Naive B cell (primary cell): ENCODE measurements around the gene CNTN2. TPM values are rescaled to one million over a fixed set of nuclear protein-coding genes. Genes with fewer than 3 reads are reported as not detected.

Source experiments
- ATAC-seq, 2 donors: fragments of 150-1000 bp; cut with Tn5 transposase; 2 replicates each; pipeline ENCODE4 v1.10.0; 2021; ENCODE audit warnings: low read depth in 2 of 2, mild to moderate bottlenecking in 2 of 2, moderate library complexity in 2 of 2
- DNase-seq: peaks from one replicate; pipeline ENCODE4 v3.0.0; 2022
- H3K27ac Mint-ChIP-seq, 6 donors: one replicate each; pipeline ENCODE4 v1.8.0; 2020 to 2022; ENCODE audit warnings: mild to moderate bottlenecking in 6 of 6, mixed read lengths in 6 of 6, moderate library complexity in 5 of 6, inconsistent platforms in 2 of 6
- H3K27me3 Mint-ChIP-seq, 3 donors: one replicate each; pipeline ENCODE4 v1.8.0; 2021 to 2022; ENCODE audit warnings: mixed read lengths in 3 of 3, mild to moderate bottlenecking in 1 of 3
- H3K36me3 Mint-ChIP-seq, 2 donors: one replicate each; pipeline ENCODE4 v1.8.0; 2020 to 2022; ENCODE audit warnings: mixed read lengths in 2 of 2, inconsistent platforms in 1 of 2, mild to moderate bottlenecking in 1 of 2
- H3K4me1 Mint-ChIP-seq, 3 donors: one replicate each; pipeline ENCODE4 v1.8.0; 2020 to 2022; ENCODE audit warnings: mixed read lengths in 3 of 3, inconsistent platforms in 1 of 3, mild to moderate bottlenecking in 1 of 3, moderate library complexity in 1 of 3
- H3K4me3 Mint-ChIP-seq, 8 donors: one replicate each; pipeline ENCODE4 v1.8.0; 2020 to 2022; ENCODE audit warnings: mild to moderate bottlenecking in 8 of 8, mixed read lengths in 8 of 8, moderate library complexity in 8 of 8, inconsistent platforms in 2 of 8
- H3K9me3 Mint-ChIP-seq, 7 donors: one replicate each; pipeline ENCODE4 v1.8.0; 2020 to 2022; ENCODE audit warnings: mixed read lengths in 7 of 7, mild to moderate bottlenecking in 5 of 7, inconsistent platforms in 2 of 7, moderate library complexity in 1 of 7
- polyA plus RNA-seq, 6 donors: library from polyadenylated mRNA; unstranded; fragments of 300-500 nt; fragmentation: Illumina TruSeq; gene quantifications; one replicate each; pipeline ENCODE4 v1.2.3, GENCODE V29; 2021; ENCODE audit warnings: low read depth in 6 of 6

Gene CNTN2
- polyA plus RNA-seq, 6 donors from 2014 or later, result not detected

DNA sequence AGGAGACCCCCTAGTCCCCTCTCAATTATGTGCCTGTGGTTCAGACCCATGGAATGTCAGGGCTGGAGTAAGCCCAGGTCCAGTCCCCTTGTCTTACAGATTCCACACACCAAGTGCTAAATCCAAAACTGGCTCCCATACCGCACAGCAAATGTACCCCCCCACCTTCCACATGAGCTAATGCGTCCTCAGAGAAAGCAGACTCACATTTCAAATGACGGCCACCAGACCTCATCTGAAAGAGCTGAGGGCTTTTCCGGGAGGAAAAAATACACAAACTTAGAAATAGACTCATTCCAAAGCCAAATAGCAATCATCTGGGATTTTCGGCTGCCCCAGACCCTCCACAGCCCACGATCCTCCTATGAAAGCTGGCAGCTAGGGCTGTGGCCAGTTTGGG is 12.8 kb upstream of the CNTN2 start:
- Mint-ChIP-seq H3K4me1 (no peaks in the 10 kb centered on the region), H3K27me3 (peaks cover 4 to 23% (median 13%) of the 10 kb centered on the region in 3 donors), H3K9me3 (peaks cover 0 to 2% (median 2%) of the 10 kb centered on the region in 7 donors), H3K4me3 (no peak overlapping the region), H3K27ac (peak overlapping the region in 1 of 6 donors; percentile 15), H3K36me3 (peaks cover 0 to 4% of the 10 kb centered on the region in 2 donors)
- ATAC-seq, result no peak
- DNase-seq, result no peak

DNA sequence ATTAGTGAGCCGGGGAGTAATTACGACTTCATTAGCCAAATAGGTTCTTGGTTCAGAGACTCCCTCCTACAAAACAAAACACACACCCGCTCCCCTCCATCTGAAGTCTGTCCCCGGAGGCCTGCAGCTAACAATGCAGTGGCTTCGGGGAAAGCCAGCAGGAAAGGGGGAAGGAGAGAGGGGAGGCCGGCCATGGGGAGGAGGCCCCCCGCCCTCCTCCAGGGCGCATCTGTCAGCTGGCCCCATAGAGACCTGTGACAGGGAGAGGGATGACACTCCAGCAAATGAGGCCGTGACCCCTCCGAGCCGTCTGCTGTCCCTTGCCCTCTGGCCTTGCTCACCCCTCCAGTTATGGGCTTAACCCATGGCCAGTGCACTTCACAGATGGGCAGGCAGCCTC is 12.1 kb upstream of the CNTN2 start:
- ATAC-seq, result no peak
- Mint-ChIP-seq H3K4me3 (no peak overlapping the region), H3K4me1 (no peaks in the 10 kb centered on the region), H3K9me3 (peaks cover 3 to 7% (median 5%) of the 10 kb centered on the region in 7 donors), H3K27me3 (peaks cover 4 to 22% (median 13%) of the 10 kb centered on the region in 3 donors), H3K36me3 (peaks cover 0 to 10% of the 10 kb centered on the region in 2 donors), H3K27ac (no peak overlapping the region)
- DNase-seq, result no peak

DNA sequence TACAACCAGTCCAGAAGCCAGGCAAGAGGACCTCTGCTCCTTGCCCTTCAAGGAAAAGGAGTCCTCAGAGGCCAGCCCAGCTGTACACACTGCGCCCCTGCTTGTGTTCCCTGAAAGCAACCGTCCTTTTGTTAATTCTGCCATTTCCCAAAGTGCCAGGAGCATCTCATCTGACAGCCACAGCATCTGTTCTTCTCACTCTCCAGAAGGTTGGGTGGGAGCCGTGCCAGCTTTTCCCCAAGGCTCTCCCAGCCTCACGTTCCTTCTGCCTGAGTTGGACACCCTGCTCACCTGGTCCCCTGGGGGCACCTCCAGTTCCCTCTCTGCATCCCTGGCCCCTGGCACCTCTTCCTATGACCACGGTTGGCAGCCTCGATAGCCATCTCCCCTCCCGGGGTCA is 10.5 kb upstream of the CNTN2 start:
- H3K4me3 Mint-ChIP-seq, result no peak overlapping the region
- no peak overlapping the region for H3K27ac Mint-ChIP-seq
- H3K27me3 Mint-ChIP-seq, result peaks cover 8 to 22% (median 21%) of the 10 kb centered on the region in 3 donors
- ATAC-seq (no peak), DNase-seq (no peak)
- H3K36me3 Mint-ChIP-seq, result peaks cover 0 to 10% of the 10 kb centered on the region in 2 donors
- peaks cover 3 to 13% (median 7%) of the 10 kb centered on the region in 7 donors for H3K9me3 Mint-ChIP-seq
- no peaks in the 10 kb centered on the region for H3K4me1 Mint-ChIP-seq

DNA sequence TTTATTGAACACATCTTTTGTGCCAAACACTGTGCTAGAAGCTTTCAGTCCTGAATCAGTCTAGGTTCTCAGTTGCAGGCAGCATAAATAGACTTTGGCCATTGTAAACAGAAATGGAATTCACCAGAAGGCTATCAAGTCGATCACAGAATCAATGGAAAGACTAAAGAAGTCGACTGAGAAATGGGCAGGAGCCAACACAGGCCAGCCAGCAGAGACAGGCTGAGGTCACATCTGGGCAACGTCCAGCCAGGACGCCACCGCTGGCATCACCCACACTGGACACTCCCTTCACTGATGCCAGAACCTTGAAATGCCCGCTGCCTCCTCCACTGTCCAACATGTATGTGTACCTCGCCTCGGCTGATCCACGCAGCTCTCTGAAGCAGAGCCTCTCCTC is 5.5 kb upstream of the CNTN2 start:
- Mint-ChIP-seq H3K36me3 (peaks cover 0 to 10% of the 10 kb centered on the region in 2 donors), H3K27me3 (peaks cover 12 to 28% (median 24%) of the 10 kb centered on the region in 3 donors)

DNA sequence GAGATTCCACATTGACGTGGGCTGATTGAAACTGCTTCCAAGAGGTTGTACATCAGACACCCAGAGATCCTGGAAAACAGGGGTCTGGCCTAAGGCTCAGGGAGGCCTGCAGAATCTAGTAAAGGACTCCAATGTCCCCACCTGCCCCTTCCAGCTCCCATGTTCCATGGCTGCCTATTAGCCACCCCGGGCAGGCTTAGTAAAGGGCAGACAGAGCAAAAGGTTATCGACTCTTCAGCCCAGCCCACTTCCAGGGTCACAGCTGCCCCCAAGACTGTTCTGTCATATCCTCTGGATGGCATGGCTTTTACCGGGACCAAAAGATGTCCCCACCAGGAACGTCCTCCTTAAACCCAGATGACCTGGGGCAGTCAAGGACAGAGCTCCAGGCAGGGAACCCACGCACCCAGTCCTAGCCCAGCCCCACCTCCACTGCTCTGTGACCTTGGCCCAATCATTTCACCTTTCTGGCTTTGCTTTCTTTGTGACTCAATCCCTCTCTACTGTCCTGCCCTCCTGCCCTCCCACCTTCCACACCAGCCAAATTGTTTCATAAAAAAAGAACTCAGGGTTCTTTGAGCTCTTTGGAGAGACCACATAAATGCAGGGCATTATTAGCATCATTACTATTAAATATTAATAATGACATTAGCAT is 4.8 kb upstream of the CNTN2 start:
- H3K36me3 Mint-ChIP-seq, result peaks cover 0 to 10% of the 10 kb centered on the region in 2 donors
- no peak overlapping the region for H3K27ac Mint-ChIP-seq
- H3K9me3 Mint-ChIP-seq, result peaks cover 3 to 13% (median 7%) of the 10 kb centered on the region in 7 donors
- H3K4me1 Mint-ChIP-seq, result peaks cover 0 to 3% (median 0%) of the 10 kb centered on the region in 3 donors
- no peak for ATAC-seq
- peaks cover 14 to 32% (median 24%) of the 10 kb centered on the region in 3 donors for H3K27me3 Mint-ChIP-seq
- DNase-seq, result no peak
- H3K4me3 Mint-ChIP-seq, result no peak overlapping the region

More for the DNA sequence above, 5.5 kb upstream of the CNTN2 start:
- ATAC-seq (no peak), DNase-seq (no peak)
- Mint-ChIP-seq H3K9me3 (peaks cover 3 to 13% (median 7%) of the 10 kb centered on the region in 7 donors), H3K27ac (no peak overlapping the region), H3K4me3 (no peak overlapping the region), H3K4me1 (peaks cover 0 to 3% (median 0%) of the 10 kb centered on the region in 3 donors)

DNA sequence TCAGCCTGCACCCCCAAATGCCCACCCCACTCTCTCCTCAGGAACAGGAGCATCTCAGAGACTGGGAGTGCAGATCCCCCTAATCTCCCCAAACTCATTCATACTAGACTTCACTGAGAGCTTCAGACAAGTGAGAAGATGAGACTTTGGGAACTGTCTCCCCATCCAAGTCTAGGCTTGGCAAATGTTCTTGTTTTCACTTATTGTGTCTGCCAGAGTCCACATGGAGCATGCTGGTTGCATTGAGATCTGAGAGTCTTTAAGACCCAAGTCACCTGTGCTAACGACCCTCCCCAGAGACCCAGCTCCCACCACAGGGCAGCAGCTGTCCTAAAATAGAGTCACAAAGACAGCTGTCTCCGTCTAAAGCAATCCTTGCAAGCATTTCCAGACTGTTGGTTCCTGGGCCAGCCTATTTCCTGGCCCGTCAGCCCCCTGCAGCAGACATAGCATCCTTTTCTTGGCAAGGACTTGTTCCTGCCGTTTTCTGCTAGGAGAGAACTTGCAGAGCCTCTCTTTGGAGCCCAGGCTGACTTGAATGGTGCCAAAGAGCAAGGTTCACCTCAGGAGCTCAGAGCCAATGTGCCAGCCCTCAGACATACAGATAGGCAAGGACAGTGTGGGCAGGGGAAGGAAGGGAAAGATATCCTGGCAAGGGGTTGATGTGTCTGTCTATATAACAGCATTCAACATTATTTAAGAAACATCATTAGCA is 1.9 kb upstream of the CNTN2 start:
- Mint-ChIP-seq H3K9me3 (peaks cover 0 to 6% (median 0%) of the 10 kb centered on the region in 7 donors), H3K27ac (peak overlapping the region in 1 of 6 donors; percentile 59), H3K36me3 (no peaks in the 10 kb centered on the region), H3K4me1 (peaks cover 0 to 5% (median 0%) of the 10 kb centered on the region in 3 donors), H3K27me3 (peaks cover 27 to 55% (median 53%) of the 10 kb centered on the region in 3 donors), H3K4me3 (no peak overlapping the region)
- no peak for DNase-seq
- no peak for ATAC-seq

DNA sequence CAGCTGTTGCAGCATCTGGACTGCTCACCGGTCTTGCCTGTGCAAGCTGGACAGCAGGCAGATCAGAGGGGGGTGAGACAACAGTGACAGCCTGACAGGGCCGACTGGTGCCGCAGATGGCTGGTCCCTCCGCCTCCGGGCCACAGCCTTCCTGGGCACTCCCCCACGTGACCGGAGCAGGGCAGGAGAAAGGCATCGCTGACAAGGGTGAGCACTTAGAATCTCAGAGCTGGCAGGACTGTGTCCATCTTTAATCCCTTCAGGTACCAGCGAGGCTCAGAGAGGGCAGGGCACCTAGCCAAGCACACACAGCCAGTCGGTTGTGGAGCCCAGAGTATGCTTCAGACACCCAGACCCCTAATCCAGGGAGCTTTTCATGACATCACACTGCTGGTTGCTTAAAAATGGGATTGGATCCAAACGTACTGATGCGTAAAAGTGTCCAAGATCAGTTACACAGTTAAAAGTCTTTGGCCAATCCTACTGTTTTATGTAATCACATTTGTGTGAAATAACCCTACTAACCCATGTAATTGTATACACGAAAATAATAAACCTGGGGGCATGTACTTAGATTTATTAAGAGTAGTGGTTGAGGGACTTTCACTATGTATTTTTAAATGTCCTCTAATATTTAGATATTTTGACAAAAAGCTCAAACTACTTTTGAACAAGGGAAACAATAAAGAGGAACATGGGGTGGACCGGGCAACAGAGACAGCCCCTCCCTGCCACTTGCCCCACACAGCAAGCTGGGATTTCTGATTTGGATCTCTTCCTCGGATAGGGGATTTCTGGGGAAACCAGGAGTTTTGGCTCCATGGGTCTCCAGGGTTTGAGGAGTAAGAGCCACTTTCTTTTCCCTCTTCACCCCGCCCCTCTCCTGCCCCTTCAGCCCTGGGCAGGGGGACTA is 758 bp upstream of the CNTN2 start:
- H3K27ac Mint-ChIP-seq, result no peak overlapping the region
- no peaks in the 10 kb centered on the region for H3K9me3 Mint-ChIP-seq
- peaks cover 0 to 5% (median 0%) of the 10 kb centered on the region in 3 donors for H3K4me1 Mint-ChIP-seq
- H3K4me3 Mint-ChIP-seq, result peak overlapping the region in 1 of 8 donors; percentile 25
- peaks cover 31 to 64% (median 59%) of the 10 kb centered on the region in 3 donors for H3K27me3 Mint-ChIP-seq
- DNase-seq (no peak), ATAC-seq (no peak)
- no peaks in the 10 kb centered on the region for H3K36me3 Mint-ChIP-seq

DNA sequence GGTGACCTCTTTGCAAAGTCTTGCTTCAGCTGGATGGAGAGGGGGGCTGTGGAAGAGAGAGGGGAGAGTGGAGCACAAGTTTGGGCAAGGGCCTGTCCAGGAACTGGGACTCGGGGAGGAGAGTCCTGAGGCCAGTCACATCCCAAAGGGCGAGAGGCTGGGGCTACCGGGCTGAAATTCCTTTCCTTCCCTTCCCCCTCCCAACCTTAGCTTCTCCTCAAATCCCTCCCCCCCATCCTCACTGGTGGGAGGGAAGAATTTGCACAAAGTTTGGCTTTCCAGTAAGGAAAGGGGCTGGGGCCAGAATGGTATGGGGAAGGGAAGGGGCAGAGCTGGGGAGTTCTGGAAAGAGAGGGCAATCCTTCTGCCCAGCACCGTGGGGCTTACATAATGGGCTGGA is 854 bp downstream of the CNTN2 start:
- Mint-ChIP-seq H3K4me3 (no peak overlapping the region), H3K4me1 (peaks cover 0 to 5% (median 0%) of the 10 kb centered on the region in 3 donors), H3K27ac (no peak overlapping the region), H3K9me3 (no peaks in the 10 kb centered on the region), H3K36me3 (no peaks in the 10 kb centered on the region), H3K27me3 (peaks cover 38 to 68% (median 67%) of the 10 kb centered on the region in 3 donors)
- ATAC-seq (no peak), DNase-seq (no peak)

DNA sequence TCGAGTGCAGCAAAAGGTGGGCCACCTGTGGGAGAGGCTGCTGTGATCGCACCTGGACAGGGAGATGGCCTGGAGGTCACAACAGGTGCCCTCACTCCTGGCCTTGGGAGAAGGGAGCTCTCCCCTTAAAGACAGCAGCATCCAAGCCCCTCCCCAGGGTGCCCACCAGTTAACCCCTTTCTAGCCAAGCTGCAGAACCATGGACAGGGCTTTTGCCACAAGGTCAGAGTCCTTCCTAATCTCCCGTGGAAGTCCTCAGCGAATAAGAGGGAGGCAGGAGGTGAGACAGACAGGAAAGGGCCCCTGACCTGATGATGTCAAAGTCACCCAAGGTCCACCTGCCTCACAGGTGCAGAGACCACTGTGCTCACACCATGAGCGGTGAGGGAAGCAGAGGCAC is 1.7 kb downstream of the CNTN2 start:
- H3K27ac Mint-ChIP-seq, result no peak overlapping the region
- ATAC-seq (no peak), DNase-seq (no peak)
- H3K27me3 Mint-ChIP-seq, result peaks cover 43 to 68% (median 66%) of the 10 kb centered on the region in 3 donors
- no peak overlapping the region for H3K4me3 Mint-ChIP-seq
- H3K36me3 Mint-ChIP-seq, result no peaks in the 10 kb centered on the region
- no peaks in the 10 kb centered on the region for H3K9me3 Mint-ChIP-seq
- H3K4me1 Mint-ChIP-seq, result peaks cover 0 to 5% (median 0%) of the 10 kb centered on the region in 3 donors

DNA sequence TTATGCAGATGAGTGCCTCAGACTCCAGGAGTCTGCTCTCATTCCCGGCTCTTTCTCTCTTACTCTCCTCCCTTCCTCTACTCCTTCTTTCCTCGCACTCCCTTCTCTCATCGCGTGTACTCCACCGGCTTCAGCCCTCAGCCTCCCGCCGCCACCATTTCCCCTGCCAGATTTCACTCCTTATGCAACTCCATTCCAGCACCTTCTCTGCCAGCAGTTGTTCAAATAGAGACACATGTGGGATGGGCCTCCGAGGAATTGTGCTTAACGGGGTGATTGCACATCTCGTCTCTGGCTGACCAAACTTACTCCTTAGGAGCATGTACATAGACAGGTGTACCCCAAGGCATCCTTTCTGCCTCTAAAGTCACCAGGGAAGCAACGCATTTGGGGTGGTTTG is 2.1 kb downstream of the CNTN2 start:
- Mint-ChIP-seq H3K4me1 (peaks cover 0 to 5% (median 0%) of the 10 kb centered on the region in 3 donors), H3K4me3 (no peak overlapping the region), H3K36me3 (no peaks in the 10 kb centered on the region), H3K27me3 (peaks cover 43 to 68% (median 66%) of the 10 kb centered on the region in 3 donors), H3K9me3 (no peaks in the 10 kb centered on the region), H3K27ac (peak overlapping the region in 2 of 6 donors; percentile 34 to 67)
- ATAC-seq, result no peak
- DNase-seq, result no peak

DNA sequence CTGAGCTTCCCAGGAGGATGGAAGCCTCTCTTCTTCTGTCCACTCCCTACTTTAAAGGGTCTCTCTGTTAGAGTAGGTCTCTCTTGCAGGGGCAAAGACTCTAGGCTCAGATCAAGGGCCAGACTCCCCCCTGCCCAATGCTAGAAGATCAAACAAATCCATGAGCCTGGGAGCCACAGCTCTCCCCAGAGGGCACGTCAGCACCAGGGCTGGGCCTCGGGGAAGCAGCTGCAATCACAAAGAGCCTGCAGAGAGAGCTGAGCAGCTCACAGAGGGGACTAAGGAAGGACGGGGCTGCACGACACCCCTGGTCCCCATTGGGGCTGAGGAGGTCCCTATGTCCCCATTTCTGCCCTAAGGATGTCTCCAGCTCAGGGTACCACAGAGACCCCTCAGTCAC is 3.9 kb downstream of the CNTN2 start:
- Mint-ChIP-seq H3K9me3 (no peaks in the 10 kb centered on the region), H3K36me3 (no peaks in the 10 kb centered on the region), H3K27ac (no peak overlapping the region), H3K4me3 (no peak overlapping the region), H3K27me3 (peaks cover 41 to 62% (median 56%) of the 10 kb centered on the region in 3 donors), H3K4me1 (peaks cover 0 to 9% (median 0%) of the 10 kb centered on the region in 3 donors)
- no peak for DNase-seq
- no peak for ATAC-seq

DNA sequence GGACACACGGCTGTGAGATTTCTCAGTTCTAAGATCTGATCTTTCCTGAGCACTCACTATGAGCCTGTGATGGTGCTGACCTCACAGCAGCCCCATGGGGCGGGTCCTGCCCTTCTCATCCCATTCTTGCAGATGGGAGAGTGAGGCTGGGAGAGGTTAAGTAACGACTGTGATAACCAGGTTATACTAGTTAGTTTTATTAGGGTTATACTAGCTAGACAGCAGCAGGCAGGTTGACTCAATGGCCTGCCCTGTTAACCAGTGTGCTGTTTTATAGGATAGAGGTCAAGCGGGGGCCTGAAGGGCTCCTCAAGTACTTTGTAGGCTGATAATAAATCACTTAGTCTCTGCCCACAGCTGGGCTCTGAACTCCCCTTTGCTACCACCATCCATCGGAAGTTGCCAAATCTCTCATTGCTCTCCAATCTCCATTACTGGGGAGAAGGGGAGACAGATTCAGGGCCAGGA is 4.8 kb downstream of the CNTN2 start:
- Mint-ChIP-seq H3K4me3 (peak overlapping the region in 1 of 8 donors; percentile 15), H3K27ac (no peak overlapping the region), H3K27me3 (peaks cover 37 to 53% (median 46%) of the 10 kb centered on the region in 3 donors), H3K9me3 (no peaks in the 10 kb centered on the region), H3K4me1 (peaks cover 0 to 6% (median 0%) of the 10 kb centered on the region in 3 donors), H3K36me3 (no peaks in the 10 kb centered on the region)
- DNase-seq (no peak), ATAC-seq (no peak)

DNA sequence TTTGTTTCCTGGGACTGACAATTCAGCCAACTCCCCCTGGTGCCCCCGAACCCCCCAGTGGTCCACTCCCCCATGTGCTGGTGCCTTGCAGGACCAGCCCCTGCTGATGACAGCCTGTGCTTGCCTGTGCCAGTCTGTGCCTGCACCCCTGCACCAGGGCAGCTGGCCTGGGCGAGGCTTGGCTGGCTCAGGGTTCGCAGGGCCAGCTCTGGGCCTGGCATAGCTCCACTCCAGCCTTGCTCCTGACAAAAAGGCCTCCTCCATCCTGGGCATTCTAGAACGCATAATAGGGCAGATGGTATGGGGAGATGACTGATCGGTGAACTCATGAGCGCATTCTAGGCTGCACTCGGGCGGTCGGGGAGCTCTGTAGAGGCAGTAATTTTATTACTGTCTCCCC is 5.4 kb downstream of the CNTN2 start:
- Mint-ChIP-seq H3K4me1 (peaks cover 0 to 6% (median 0%) of the 10 kb centered on the region in 3 donors), H3K27me3 (peaks cover 37 to 51% (median 47%) of the 10 kb centered on the region in 3 donors), H3K4me3 (no peak overlapping the region), H3K27ac (peak overlapping the region in 1 of 6 donors; percentile 38), H3K9me3 (no peaks in the 10 kb centered on the region), H3K36me3 (no peaks in the 10 kb centered on the region)
- ATAC-seq, result no peak
- no peak for DNase-seq
